ENCODE measurements around the gene PROP1.
"Not testable (repeated sequence)": the region's sequence is repeated elsewhere in the genome, so short reads cannot be mapped to it uniquely, and the experiment has no call there.

The PROP1 gene

DNA sequence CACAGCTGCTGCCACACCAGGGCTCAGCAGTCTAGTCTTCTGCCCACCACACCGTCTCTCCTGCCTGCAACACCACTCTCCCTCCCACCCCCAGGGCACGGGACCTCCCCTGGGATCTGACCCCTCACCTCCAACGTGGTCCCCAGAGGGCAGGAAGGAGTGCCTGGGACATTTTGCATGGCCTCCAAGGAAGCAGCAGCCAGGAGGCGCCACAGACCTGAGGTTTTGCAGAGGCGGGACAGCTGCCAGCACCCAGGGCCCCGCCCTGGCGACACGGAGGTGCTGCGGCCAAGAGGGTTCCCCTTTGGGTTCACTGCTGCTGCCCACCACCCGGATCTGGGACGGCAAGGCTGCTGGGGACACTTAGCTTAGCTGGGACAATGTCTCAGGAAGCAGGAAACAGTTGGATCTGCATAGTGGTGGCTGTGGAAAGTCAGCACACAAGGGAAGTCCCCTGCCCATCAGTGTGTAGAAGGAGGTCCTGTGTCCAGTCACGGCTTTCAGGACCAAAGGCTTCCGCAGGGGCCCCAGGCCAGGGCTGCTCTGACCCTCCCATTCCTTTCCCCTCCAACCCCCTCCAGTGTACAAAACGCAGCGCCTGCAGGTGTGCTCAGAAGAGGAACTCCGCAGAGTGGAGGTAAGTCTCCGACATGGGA is 13.8 kb downstream of the PROP1 start:
- DNase-seq (ENCODE audit: low read depth), result no peak

DNA sequence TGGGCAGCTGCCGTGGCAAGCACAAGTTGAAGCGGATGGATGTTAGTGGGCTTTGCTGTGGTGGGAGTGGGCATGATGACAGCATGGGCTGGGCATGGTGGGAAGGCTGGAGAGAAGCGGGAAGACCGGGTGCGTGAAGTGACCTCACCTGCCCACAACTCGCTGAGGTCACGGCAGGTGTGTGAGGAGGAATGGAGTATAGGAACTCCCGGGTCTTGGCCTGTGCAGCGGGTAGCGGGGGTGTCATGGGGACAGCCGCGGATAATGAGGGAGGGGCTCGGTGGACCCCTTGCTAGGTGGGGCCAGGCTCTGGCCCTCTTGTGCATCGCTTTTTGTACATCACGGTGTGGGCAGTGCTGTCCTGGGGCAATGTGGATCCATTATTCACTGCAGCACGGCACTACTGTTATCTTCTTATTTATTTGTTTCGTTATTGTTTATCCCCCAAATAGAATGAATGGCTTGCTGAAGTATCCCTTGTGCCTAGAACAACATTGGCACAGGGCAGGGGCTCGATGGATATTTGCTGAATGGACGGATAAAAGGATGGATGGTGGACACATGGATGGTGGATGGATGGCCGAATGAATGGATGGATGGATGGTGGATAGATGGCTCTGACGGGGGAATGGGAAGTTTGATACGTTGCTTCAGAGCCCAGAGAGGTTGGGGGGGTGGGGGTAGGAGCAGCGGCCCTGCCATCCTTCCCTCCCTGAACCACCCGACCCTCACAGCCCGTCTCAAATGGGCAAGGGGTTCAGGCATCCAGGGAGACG is 14.6 kb downstream of the PROP1 start:
- no peak for DNase-seq (ENCODE audit: low read depth)

DNA sequence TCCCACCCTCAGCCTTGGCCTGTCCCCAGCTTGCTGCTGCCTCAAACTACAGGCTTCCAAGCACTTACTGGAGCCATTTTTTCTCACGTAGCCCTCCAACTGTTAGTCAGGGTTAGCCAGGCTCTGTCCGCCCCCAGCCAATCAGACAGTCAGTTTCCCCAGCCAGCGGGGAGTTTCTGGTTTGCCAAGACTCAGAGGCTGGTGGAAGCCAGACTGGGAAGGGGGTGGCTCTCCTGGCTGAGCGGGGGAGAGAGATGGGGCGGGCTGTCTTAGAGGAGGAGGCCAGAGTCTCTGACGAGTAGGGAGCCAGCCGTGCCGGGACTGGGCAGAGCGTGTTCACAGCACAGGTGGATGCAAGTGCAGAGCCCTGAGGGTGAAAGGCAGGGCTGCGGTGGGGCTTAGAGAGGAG is 15.3 kb downstream of the PROP1 start:
- DNase-seq (ENCODE audit: low read depth), result no peak

DNA sequence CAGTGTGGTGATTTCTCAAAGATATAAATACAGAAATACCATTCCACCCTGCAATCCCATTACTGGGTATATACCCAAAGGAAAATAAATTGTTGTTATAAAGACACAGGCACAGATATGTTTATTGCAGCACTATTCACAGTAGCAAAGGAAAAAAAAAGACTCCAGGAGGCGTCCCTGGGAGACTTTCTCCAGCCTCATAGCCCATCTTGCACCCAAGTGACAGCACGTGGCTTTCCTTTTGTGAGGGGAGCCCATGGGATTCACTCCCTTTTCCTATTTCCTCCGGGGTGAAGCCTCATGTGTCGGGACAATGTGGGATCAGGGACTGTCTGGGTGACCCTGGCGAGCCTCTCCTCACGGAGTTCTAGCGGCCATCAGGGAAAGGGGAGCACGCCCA is 18.4 kb downstream of the PROP1 start:
- DNase-seq (ENCODE audit: low read depth), result not testable (repeated sequence)

DNA sequence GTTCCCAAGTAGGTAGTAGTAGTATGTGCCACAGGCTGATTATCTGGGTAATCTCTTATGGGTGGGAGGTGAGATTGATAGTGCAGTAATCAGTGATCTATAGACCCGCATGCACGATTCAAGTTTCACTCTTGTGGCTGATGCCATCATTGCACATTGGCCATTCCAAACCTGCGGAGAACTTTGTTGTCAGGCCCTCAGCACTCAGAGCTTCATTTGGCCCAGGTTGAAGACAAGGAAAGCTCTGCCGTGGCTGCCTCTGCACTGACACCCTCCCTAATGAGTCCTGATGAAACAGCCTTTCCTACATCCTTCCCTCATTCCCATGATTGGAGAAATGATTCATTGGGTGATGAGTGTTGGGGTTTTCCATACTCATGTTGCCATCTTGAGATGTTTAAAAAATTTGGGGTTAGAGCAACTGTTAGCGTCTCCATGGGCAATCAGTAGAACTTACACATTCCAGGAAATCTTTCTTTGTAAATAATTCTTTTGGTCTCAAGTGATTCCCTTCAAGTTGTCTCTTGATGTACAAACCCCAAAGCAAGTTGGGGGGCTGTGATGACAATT is 22.9 kb downstream of the PROP1 start:
- DNase-seq (ENCODE audit: low read depth), result no peak

DNA sequence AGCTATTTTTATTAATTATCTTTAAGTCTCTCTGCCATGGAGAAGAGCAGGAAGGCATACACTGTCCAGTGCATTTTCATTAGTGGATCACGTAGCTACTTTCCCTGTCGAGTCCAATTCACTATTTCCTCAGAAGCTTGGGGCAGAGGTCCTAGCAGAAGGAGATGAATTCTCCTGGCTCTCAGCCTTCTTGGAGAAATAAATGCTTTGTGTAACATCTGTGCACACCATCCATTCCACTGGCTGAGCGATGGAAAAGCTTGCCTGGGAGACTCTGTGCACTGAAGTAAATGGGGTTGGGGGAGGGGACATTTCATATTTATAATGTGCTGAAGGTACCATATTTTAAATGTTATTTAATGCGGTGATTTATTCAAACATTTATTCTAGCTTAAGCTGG is 23.4 kb downstream of the PROP1 start:
- DNase-seq (ENCODE audit: low read depth), result no peak

DNA sequence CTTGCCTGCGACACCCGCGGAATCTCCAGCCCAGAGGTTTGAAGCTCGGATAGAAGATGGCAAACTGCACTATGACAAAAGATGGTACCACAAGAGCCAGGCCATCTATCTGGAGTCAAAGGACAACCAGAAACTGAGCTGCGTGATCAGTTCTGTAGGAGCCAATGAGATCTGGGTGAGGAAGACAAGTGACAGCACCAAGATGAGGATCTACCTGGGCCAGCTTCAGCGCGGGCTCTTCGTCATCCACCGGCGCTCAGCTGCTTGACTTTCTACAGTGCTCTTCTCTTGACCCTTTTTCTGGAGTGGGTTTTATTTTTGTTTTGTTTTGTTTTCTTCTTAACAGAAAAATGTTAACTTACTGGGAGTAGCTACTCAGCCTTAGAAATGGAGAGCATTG is 24.0 kb downstream of the PROP1 start:
- not testable (repeated sequence) for DNase-seq (ENCODE audit: low read depth)

DNA sequence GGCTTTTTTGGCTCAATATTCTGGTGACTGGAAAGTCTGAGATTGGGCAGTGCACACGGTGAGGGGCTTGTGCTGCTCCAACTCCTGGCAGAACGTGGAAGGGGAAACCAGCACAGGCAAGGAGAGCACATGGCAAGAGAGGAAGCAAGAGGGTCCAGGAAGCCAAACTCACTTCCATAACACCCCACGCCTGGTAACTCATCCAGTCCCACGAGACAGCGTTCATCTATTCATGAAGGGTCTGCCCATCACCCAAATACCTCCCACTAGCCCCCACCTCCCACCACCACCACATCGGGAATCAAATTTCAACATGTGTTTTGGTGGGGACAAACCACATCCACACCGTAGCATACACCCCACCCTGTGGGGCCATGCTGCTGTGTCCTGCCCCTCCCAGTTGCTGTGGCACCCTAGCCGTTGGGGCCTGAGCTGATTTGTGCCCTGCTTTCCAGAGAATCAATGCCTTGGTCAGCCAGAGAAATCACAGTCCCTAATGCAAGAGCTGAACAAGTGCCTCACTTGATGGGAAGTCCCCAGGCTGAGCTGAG is 27.3 kb downstream of the PROP1 start:
- no peak for DNase-seq (ENCODE audit: low read depth)

DNA sequence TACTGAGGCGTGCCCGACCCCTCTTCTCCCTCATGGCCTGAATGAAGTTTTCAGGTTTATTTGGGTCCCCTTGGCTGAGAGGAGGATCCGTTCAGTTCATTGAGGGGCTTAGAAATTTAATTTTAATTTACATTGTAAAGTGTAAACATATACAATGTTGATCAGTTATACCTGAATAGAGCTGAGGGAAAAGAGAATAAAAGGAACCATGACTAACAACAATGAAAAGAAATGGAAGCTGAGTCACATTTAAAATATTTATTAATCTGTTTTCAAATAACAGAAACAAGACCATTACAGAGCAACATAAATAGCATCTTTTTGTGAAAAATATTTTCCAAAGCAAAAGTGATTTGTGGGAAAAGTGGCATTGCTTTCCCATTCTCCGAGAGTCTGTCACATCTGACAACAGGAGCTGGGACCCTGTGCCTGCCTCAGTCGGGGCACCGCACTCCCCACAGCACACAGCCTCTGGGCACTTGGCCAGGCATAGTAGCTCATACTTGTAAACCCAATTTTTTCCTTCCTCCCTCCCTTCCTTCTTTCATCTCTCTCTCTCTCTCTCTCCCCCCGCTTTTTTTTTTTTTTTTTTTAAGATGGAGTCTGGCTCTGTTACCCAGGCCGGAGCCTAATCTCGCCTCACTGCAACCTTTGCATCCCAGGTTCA is 28.7 kb downstream of the PROP1 start:
- no peak for DNase-seq (ENCODE audit: low read depth)

DNA sequence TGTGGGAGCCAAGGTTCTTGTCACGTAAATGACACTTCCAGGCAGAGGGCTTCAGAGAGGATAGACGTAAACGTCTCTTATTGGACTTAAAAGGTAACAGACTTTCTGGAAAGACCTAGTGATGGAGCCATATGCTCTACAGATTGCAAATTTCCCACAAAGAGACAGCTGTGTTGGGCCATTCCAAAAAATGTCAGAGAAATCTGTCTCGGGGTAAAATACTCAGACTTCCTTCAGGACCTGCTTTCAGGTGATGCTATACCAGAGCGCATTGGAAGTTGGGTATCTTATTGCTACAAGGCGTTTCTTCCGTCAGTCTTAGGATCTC is 29.2 kb downstream of the PROP1 start:
- no peak for DNase-seq (ENCODE audit: low read depth)

DNA sequence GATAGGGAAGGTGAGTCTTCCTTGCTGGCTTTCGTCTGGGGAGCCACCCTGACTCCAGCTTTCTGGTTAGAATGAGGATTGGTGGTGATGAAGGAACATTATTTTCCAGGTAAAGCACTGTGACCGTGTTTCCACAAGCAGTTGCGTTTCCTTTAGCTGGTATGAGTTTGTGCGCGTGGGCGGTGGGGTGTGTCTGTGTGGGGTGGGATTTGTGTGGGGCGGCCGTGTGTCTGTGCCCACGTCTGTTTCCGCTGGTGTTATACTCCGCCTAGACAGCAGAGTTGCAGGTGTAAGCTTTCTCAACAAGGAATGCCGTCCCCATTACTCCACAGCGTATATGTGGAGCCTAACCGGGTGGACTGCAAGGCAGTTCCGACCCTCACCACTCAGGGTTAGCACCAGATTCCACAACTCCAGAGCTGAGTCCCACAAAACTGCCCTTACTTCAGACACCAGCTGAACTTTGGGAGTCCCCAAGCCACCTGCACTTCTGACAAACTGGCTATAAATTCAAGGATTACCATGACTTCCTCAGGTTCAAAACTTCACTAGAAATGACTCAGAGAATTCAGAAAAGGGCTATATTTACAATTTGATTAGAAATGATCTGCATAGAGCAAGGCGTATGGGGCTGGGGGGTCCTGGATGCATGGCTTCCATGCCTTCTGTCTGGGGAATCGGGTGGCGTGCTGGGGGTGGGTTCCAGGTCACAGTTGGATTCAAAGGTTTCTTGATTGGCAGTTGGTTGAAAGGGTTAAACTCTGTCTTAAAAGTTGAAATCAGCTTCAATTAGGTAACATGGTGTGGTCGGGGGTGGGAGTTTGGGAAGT is 29.8 kb downstream of the PROP1 start:
- DNase-seq (ENCODE audit: low read depth), result peak; percentile 27

DNA sequence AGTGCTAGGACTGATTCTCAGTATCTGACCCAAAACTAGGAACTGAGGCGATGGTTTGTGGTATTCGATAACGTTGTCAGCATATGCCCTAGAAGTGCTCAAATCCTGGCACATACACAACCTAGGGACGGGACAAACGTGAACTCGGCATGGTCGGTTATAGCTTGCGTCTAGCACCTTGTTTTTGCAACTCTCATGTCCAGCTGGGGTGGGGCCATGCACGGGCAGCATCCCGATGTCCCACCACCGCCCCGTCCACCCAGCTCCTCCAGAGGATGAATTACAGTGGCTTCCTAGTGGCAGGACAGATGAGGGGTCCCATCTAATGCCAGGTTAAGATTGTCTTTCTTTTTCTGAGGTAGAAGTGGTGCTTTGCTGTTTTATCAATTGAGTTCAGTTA is 31.6 kb downstream of the PROP1 start:
- no peak for DNase-seq (ENCODE audit: low read depth)

DNA sequence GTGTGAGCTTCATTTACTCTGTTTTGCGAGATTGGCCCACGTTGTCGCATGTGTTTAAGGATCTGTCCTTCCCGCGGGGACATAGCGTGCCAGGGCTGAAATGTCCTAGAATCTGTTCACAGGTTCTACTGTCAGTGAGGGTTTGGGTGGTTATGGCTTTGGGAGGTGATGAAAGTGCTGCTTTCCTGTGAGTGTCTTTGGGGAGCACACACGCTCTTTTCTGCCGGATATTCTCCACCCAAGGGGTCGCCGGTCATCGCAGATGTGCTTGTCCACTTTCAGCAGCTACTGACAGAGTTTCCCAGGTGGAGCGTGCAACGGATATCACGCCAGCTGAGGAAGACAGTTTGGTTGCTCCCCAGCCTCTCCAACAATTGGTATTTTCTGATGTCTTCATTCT is 32.1 kb downstream of the PROP1 start:
- no peak for DNase-seq (ENCODE audit: low read depth)

DNA sequence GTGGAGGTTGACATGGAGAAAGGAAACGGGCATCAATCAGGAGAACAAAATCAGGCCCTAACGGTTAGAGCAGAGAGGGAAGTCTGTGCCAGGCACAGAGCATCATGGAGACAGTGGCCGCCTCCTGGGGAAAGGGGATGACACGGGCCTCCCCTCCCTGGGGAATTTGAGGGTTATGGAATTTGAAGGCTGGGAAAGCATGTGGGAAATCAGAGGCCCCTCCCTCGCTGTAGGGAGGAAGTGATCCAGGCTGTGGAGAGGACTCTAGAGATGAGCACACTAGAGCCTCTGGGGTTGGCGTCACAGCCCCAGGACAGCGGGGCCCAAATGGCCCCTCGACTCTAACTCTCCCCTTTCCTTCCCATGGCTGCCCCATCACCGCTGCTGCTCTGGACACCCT is 36.7 kb downstream of the PROP1 start:
- no peak for DNase-seq (ENCODE audit: low read depth)

DNA sequence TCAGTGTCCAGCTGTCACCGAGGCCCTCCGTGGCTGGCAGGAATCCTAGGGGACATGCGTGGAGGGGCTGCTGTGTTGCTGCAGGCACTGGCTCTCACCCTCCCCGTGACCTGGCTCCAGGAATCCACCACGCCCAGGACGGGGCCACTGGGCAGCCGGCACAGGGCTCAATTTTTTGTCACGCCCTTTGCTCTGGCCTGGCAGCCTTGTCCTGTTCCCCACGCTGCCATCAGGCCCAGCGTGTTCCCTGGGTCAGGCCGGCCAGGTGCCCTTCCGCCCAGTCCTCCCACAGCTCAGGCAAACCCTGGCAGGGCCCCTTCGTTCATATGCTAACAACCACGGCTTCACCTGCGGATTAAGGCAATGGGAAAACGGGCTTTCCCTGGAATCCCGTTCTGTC is 37.3 kb downstream of the PROP1 start:
- DNase-seq (ENCODE audit: low read depth), result no peak

DNA sequence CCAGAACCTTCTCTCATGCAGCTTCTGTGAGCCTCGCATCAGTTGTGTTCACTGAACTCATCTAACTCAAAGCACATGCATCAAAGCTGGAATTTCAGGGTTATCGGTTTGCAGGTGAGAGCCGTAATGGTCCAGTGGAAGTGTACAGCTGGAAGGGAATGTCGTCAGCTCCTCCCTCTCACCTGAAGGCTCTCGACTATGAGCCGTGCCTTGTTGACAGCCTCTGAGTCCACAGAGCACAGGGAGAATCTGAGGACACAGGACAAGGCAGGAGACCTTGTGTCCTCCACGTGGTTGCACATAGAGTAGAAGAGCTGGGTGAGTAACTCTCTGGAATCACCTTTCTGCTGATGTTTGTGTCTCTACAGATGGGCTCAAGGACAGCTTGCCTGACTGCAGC is 38.8 kb downstream of the PROP1 start:
- DNase-seq (ENCODE audit: low read depth), result no peak

DNA sequence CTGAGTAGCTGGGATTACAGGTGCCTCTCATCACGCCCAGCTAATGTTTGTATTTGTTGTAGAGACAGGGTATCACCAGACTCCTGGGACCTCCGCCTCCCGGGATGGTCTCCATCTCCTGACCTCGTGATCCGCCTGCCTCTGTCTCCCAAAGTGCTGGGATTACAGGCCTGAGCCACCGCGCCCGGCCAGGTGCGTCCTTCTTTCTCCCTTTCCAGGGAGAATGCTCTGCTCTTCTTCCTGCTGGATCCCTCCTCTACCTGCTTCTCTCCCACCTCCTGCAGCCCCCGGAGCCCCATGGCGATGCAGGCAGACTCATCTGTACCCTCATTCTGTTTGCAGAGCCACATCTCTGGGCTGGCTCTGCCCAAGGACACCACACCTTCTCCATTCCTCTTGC is 42.9 kb downstream of the PROP1 start:
- not testable (repeated sequence) for DNase-seq (ENCODE audit: low read depth)

DNA sequence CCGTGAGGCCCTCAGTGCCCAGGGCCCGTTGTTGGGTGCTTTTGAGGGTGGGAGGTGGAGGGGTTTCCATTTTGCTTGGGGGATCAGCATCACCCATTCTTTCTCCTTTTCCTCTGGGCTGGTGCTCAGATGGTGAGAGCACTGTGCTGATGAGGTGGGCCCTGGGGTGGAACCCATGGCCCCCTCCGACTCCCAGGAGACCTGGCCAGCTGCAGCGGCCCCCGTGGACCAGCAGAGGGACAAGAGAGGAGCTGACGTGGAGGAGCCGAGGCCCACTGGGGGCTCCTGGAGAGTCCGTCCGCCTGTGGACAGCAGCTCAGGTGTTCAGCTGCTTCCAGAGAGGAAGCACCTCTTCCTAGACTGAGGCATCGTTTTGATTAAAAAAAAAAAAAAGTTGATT is 46.4 kb downstream of the PROP1 start:
- DNase-seq (ENCODE audit: low read depth), result not testable (repeated sequence)

DNA sequence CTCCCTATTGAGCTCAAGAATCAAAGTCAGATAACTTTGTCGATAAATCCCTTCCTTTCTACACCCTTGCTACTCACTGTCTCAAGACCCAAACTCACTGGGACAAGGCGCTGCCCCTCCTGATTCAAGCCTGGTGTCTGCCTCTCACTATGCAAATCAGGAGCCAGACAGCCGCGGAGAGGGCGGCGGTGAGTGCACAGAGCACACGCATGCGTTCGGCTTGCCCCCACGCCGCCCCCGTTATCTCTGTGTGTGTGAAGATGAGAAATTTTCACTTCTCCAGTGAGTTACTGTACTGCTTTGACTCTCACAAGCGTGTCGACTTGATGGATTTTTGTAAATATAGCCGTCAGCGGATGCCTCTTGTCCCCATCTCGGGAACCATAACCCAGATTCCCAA is 47.0 kb downstream of the PROP1 start:
- not testable (repeated sequence) for DNase-seq (ENCODE audit: low read depth)

DNA sequence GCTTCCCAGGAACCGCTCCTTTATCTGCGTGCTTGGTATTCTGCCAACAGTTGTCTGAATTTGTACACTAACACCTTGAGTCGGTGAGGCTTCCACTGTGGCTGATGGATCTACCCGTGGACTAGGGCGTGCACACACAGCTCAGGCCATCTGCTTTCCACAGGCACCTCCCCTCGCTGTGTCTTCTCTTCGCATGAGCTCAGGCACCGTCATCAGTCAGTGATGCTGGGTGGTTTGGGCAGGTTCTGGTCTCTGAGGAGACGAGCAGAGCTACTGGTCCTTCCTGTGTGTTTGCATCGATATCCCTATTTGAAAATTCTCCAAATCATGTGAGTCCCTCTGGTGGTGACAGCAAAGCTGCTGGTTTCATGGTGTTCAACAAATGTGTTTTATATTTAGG is 48.1 kb downstream of the PROP1 start:
- DNase-seq (ENCODE audit: low read depth), result not testable (repeated sequence)

DNA sequence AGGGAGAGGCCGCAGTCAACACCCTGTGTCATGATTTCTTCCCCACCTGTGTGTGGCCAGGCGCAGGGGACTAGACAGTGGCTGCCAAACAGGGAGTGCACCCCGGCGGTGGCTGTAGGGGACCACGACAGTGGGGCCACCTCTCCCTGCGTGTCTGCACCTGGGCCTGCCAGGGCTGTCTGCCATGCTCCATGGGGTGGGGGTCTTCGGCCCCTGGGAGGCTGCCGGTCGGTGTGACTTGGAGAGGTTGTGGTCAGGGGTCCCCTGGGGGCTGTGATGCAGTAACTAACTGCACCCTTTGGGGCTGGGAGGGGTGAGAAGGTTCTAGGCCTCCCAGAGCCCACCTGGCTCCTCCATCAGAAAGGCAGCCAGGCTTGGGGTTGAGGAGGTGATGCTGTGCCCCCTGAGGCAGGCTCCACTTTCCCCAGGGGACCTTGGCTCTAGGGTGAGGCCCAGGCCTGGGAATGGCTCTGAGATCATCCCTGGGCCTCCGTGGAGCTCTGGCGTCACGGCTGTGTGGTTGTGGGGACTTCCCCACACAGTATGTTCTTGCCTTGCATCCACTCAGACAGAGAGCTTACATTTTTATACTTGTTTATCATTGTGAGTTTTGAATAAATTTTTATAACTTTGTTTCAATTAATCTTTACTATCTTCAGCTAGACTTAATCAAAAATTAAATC is 50.3 kb downstream of the PROP1 start:
- peak; percentile 17 for DNase-seq (ENCODE audit: low read depth)
